ENCODE data around the gene RASAL1.

GRCh38 chr12:113138826-113139225, 3.3 kb upstream of the RASAL1 start:
- TF ChIP-seq CTCF (IDR thresholded peaks at IDR 0.05) (no peak), POLR2A (IDR thresholded peaks at IDR 0.05) (no peak)

All from esophagus squamous epithelium (tissue), 4 donors.